NT2/D1 (cell line): ENCODE data around the gene UQCC2.
A peak's percentile ranks its signal among the peaks of the same experiment; 100 is the strongest.

Experiments used
- DNase-seq: peaks from one replicate; pipeline ENCODE4 v3.0.0-alpha.2; 2011; ENCODE audit warnings: low read depth, low spot score
- H3K27me3 ChIP-seq: 2 replicates; pipeline ENCODE4 v1.6.0; 2011; ENCODE audit warnings: mild to moderate bottlenecking; ENCODE audit not compliant: insufficient read length, insufficient read depth
- H3K36me3 ChIP-seq: 2 replicates; pipeline ENCODE4 v1.6.1; 2011; ENCODE audit warnings: mild to moderate bottlenecking, low read length, mixed read lengths; ENCODE audit not compliant: insufficient read depth, insufficient read length
- H3K4me1 ChIP-seq: 2 replicates; pipeline ENCODE4 v1.5.1; 2011; ENCODE audit not compliant: insufficient read depth, insufficient read length
- H3K4me3 ChIP-seq: 2 replicates; pipeline ENCODE4 v1.5.1; 2011; ENCODE audit warnings: low read depth; ENCODE audit not compliant: insufficient read length
- H3K9ac ChIP-seq: 2 replicates; pipeline ENCODE4 v1.6.0; 2011; ENCODE audit warnings: low read depth; ENCODE audit not compliant: insufficient read length
- H3K9me3 ChIP-seq: 2 replicates; pipeline ENCODE4 v1.5.1; 2011; ENCODE audit warnings: mild to moderate bottlenecking, low read length; ENCODE audit not compliant: insufficient read depth
- SUZ12 ChIP-seq: IDR thresholded peaks from 2 replicates; pipeline ENCODE4 v1.6.1; 2011; ENCODE audit not compliant: insufficient read length, insufficient read depth; ENCODE audit errors: extremely low read depth
- YY1 ChIP-seq: IDR thresholded peaks from 2 replicates; pipeline ENCODE4 v1.6.1; 2011; ENCODE audit not compliant: insufficient read length, insufficient read depth
- ZNF274 ChIP-seq: IDR thresholded peaks from 2 replicates; pipeline ENCODE4 v1.6.1; 2011; ENCODE audit warnings: mild to moderate bottlenecking, low read depth, low read length

The UQCC2 gene

GRCh38 chr6:33711140-33712129 is at the start of gene UQCC2:
TSS of gene UQCC2 (minus strand) at chr6:33711700. CDS start at chr6:33711686, 14 bp downstream.
- peak; percentile 94 for DNase-seq

DNA sequence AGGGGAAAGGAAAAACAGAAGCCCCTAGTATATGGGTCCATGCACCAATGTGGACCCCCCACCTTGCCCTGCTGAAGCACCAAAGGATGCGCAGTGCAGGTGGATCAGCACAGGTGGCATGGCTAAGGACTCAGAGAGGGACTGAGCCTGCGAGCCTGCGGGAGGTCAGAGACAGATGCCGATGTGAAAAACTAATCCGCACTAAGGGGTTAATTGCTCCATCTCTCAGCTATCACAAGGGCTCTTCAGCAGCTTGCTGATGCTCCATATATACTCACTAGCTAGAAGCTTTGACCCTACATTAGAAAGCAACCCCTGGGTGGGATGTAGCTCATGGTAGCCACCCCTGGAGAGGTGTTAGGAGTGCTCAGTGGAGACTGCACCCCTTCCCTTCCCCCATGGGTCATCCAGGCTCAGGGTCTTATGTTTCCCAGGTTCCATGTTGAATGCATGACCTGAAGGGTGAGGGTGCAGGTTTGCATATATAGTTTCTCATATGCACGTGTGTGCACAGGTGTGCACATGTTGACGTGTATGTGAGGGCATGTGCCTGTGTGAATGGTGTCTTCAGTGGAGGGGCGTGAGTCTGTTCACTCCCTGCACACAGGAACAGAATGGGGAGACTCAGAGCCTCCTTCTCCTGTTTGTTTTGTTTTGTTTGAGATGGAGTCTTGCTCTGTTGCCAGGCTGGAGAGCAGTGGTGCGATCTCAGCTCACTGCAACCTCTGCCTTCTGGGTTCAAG is 48.6 kb upstream of the UQCC2 start:
- Histone ChIP-seq H3K9ac (no peak overlapping the region), H3K9me3 (no peaks in the 10 kb centered on the region), H3K4me3 (no peak overlapping the region), H3K36me3 (no peaks in the 10 kb centered on the region), H3K27me3 (no peaks in the 10 kb centered on the region), H3K4me1 (peaks cover 4% of the 10 kb centered on the region)
- DNase-seq: no peak
- TF ChIP-seq YY1: no peak
- TF ChIP-seq ZNF274: no peak
- TF ChIP-seq SUZ12: no peak

More at GRCh38 chr6:33711140-33712129, at the start of gene UQCC2:
- H3K4me1 ChIP-seq: peaks cover 15% of the 10 kb centered on the region
- H3K36me3 ChIP-seq: peaks cover 45% of the 10 kb centered on the region
- peak within 1 kb of the TSS; percentile 93 for H3K9ac ChIP-seq
- TF ChIP-seq ZNF274: no peak
- TF ChIP-seq SUZ12: no peak
- TF ChIP-seq YY1: peak; percentile 80
- peak within 1 kb of the TSS; percentile 65 for H3K4me3 ChIP-seq
- no peaks in the 10 kb centered on the region for H3K9me3 ChIP-seq
- H3K27me3 ChIP-seq: no peaks in the 10 kb centered on the region

GRCh38 chr6:33758815-33759216 is 47.3 kb upstream of the UQCC2 start:
- Histone ChIP-seq H3K4me1 (peaks cover 4% of the 10 kb centered on the region), H3K4me3 (no peak overlapping the region), H3K36me3 (no peaks in the 10 kb centered on the region), H3K9me3 (no peaks in the 10 kb centered on the region), H3K9ac (no peak overlapping the region), H3K27me3 (no peaks in the 10 kb centered on the region)
- no peak for DNase-seq
- TF ChIP-seq SUZ12: no peak
- no peak for TF ChIP-seq ZNF274
- no peak for TF ChIP-seq YY1

GRCh38 chr6:33757906-33758305 is 46.4 kb upstream of the UQCC2 start:
- TF ChIP-seq ZNF274: no peak
- no peak for TF ChIP-seq SUZ12
- no peak for TF ChIP-seq YY1
- H3K4me1 ChIP-seq: peaks cover 4% of the 10 kb centered on the region
- H3K4me3 ChIP-seq: no peak overlapping the region
- DNase-seq: no peak
- no peaks in the 10 kb centered on the region for H3K36me3 ChIP-seq
- no peak overlapping the region for H3K9ac ChIP-seq
- no peaks in the 10 kb centered on the region for H3K27me3 ChIP-seq
- H3K9me3 ChIP-seq: no peaks in the 10 kb centered on the region

DNA sequence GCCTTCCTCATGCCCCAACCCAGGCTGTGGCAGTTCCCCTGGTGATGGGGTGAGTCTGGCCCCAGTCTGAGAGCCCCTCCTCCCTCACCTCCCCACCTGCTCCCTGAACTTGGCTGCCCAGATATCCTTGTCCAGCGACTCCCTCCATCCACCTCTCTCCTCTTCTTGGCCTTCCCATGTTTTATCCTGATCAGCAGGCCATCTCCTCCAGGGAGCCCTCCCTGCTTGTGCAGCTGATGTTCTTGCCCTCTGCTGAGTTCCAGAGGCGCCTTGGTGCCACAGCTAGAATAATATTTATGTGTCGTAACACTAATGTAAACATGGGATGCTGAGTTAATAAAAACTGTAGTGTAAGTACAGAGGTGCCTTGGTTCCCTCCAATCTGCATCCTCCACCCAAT is 45.6 kb upstream of the UQCC2 start:
- Histone ChIP-seq H3K4me3 (no peak overlapping the region), H3K36me3 (no peaks in the 10 kb centered on the region), H3K27me3 (no peaks in the 10 kb centered on the region), H3K9me3 (no peaks in the 10 kb centered on the region), H3K9ac (no peak overlapping the region), H3K4me1 (peaks cover 4% of the 10 kb centered on the region)
- DNase-seq: no peak
- no peak for TF ChIP-seq ZNF274

- H3K4me3 ChIP-seq: no peak overlapping the region
- no peak for DNase-seq
- H3K9me3 ChIP-seq: no peaks in the 10 kb centered on the region
- H3K27me3 ChIP-seq: no peaks in the 10 kb centered on the region
- H3K4me1 ChIP-seq: peaks cover 7% of the 10 kb centered on the region
- H3K36me3 ChIP-seq: no peaks in the 10 kb centered on the region
- TF ChIP-seq ZNF274 (no peak), YY1 (no peak), SUZ12 (no peak)
- no peak overlapping the region for H3K9ac ChIP-seq
These were observed 44.9 kb upstream of the UQCC2 start for GRCh38 chr6:33756211-33756954.
